ENCODE measurements around the gene ZNF391.

The ZNF391 gene

GRCh38 chr6:27388293-27389197 lies at the start of gene ZNF391 (continued):
- TF ChIP-seq ZNF274 (IDR thresholded peaks at IDR 0.05; ENCODE audit: low read length) (no peak), ZNF274 (tag by site-specific recombination; IDR thresholded peaks at IDR 0.05; ENCODE audit: borderline replicate concordance) (no peak), ZNF776 (tag by site-specific recombination; IDR thresholded peaks at IDR 0.05; ENCODE audit: borderline replicate concordance) (no peak), ZNF248 (tag by site-specific recombination; IDR thresholded peaks at IDR 0.05) (no peak), ZNF211 (tag by site-specific recombination; IDR thresholded peaks at IDR 0.05; ENCODE audit: low read depth) (0 out of 2 replicates have a peak, but pooled peaks have one; percentile 17), ZNF768 (tag by site-specific recombination; IDR thresholded peaks at IDR 0.05) (peak; percentile 95), MYNN (tag by site-specific recombination; IDR thresholded peaks at IDR 0.05; ENCODE audit: borderline replicate concordance) (peak; percentile 21; the same call in 1 of the 2 replicates), ZNF585B (tag by site-specific recombination; IDR thresholded peaks at IDR 0.05) (no peak), SP3 (tag by site-specific recombination; IDR thresholded peaks at IDR 0.05) (peak; percentile 69), ZFP69B (tag by site-specific recombination; IDR thresholded peaks at IDR 0.05) (peak; percentile 88), ZNF416 (tag by site-specific recombination; IDR thresholded peaks at IDR 0.05) (0 out of 2 replicates have a peak, but pooled peaks have one; percentile 26), ZNF670 (tag by site-specific recombination; IDR thresholded peaks at IDR 0.05; ENCODE audit: low read depth) (no peak), ZNF561 (tag by site-specific recombination; IDR thresholded peaks at IDR 0.05; ENCODE audit: borderline replicate concordance) (peak; percentile 95), YY2 (tag by site-specific recombination; IDR thresholded peaks at IDR 0.05) (peak; percentile 60; the same call in 1 of the 2 replicates), ZSCAN4 (tag by site-specific recombination; IDR thresholded peaks at IDR 0.05) (peak; percentile 64; the same call in 1 of the 2 replicates), ZSCAN30 (tag by site-specific recombination; IDR thresholded peaks at IDR 0.05) (peak; percentile 96), ZNF548 (tag by site-specific recombination; IDR thresholded peaks at IDR 0.05) (no peak), SETDB1 (IDR thresholded peaks at IDR 0.05; ENCODE audit: insufficient read length, low read length) (peak; percentile 44), KLF8 (tag by site-specific recombination; IDR thresholded peaks at IDR 0.05) (peak; percentile 97), ZNF202 (tag by site-specific recombination; IDR thresholded peaks at IDR 0.05; ENCODE audit: borderline replicate concordance) (no peak), ZNF366 (tag by site-specific recombination; conservative IDR thresholded peaks at IDR 0.05) (0 out of 2 replicates have a peak, but pooled peaks have one; percentile 15)
- TF ChIP-seq, protein P1, sequence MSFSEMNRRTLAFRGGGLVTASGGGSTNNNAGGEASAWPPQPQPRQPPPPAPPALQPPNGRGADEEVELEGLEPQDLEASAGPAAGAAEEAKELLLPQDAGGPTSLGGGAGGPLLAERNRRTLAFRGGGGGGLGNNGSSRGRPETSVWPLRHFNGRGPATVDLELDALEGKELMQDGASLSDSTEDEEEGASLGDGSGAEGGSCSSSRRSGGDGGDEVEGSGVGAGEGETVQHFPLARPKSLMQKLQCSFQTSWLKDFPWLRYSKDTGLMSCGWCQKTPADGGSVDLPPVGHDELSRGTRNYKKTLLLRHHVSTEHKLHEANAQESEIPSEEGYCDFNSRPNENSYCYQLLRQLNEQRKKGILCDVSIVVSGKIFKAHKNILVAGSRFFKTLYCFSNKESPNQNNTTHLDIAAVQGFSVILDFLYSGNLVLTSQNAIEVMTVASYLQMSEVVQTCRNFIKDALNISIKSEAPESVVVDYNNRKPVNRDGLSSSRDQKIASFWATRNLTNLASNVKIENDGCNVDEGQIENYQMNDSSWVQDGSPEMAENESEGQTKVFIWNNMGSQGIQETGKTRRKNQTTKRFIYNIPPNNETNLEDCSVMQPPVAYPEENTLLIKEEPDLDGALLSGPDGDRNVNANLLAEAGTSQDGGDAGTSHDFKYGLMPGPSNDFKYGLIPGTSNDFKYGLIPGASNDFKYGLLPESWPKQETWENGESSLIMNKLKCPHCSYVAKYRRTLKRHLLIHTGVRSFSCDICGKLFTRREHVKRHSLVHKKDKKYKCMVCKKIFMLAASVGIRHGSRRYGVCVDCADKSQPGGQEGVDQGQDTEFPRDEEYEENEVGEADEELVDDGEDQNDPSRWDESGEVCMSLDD (tag by site-specific recombination; IDR thresholded peaks at IDR 0.05), result peak; percentile 94
- TF ChIP-seq, protein P2, sequence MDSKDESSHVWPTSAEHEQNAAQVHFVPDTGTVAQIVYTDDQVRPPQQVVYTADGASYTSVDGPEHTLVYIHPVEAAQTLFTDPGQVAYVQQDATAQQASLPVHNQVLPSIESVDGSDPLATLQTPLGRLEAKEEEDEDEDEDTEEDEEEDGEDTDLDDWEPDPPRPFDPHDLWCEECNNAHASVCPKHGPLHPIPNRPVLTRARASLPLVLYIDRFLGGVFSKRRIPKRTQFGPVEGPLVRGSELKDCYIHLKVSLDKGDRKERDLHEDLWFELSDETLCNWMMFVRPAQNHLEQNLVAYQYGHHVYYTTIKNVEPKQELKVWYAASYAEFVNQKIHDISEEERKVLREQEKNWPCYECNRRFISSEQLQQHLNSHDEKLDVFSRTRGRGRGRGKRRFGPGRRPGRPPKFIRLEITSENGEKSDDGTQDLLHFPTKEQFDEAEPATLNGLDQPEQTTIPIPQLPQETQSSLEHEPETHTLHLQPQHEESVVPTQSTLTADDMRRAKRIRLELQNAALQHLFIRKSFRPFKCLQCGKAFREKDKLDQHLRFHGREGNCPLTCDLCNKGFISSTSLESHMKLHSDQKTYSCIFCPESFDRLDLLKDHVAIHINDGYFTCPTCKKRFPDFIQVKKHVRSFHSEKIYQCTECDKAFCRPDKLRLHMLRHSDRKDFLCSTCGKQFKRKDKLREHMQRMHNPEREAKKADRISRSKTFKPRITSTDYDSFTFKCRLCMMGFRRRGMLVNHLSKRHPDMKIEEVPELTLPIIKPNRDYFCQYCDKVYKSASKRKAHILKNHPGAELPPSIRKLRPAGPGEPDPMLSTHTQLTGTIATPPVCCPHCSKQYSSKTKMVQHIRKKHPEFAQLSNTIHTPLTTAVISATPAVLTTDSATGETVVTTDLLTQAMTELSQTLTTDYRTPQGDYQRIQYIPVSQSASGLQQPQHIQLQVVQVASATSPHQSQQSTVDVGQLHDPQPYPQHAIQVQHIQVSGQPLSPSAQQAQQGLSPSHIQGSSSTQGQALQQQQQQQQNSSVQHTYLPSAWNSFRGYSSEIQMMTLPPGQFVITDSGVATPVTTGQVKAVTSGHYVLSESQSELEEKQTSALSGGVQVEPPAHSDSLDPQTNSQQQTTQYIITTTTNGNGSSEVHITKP (tag by site-specific recombination; IDR thresholded peaks at IDR 0.05), result peak; percentile 97
- TF ChIP-seq, protein P3, sequence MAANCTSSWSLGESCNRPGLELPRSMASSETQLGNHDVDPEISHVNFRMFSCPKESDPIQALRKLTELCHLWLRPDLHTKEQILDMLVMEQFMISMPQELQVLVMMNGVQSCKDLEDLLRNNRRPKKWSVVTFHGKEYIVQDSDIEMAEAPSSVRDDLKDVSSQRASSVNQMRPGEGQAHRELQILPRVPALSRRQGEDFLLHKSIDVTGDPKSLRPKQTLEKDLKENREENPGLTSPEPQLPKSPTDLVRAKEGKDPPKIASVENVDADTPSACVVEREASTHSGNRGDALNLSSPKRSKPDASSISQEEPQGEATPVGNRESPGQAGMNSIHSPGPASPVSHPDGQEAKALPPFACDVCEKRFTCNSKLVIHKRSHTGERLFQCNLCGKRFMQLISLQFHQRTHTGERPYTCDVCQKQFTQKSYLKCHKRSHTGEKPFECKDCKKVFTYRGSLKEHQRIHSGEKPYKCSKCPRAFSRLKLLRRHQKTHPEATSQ (tag by site-specific recombination; IDR thresholded peaks at IDR 0.05), result peak; percentile 91

Data from HEK293 (cell line).